ENCODE measurements around the gene UACA.

The UACA gene

DNA sequence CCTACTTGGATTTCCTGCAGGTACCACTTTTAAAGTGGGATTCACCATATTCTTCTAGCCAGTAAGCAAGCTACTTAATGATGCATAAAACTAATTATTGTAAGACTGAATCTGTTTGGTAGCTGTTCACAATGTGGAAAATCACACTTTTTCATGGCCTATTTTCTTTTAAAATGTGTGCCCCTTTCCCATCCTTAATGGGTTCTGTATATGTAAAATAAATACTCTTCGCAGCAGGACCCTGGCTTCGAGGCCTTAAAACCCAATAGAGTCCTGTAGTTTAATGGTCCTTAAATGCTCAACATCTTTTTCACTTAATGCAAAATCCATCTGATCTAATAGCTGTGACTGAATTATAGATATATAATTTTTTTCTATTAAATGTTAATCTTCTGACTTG is 111.0 kb downstream of the UACA start:
- DNase-seq: no peak

DNA sequence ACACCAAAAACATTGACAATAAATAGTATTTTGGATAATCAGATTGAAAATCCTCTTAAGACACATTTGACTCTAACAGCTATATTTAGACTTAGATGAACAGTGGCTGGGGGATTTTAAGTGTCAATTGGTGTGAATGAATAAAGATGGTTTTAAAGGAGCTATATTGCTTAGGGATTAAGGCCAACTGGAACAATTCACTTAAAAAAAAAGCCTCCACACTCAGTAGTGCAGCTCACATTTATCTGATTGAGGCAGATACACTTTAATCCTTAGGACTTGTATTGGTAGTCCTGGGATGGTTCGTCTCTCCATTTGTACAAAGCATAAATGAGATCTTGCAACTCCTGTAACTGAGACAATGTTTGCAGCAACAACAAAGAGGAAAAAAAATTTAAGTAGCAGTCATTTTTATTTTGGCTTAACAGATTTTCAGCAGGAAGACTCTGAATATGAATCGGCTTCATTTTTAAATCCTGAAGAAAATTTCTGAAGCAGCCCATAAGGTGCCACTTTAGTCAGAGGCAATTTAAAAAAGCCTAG is 112.0 kb downstream of the UACA start:
- DNase-seq: no peak

DNA sequence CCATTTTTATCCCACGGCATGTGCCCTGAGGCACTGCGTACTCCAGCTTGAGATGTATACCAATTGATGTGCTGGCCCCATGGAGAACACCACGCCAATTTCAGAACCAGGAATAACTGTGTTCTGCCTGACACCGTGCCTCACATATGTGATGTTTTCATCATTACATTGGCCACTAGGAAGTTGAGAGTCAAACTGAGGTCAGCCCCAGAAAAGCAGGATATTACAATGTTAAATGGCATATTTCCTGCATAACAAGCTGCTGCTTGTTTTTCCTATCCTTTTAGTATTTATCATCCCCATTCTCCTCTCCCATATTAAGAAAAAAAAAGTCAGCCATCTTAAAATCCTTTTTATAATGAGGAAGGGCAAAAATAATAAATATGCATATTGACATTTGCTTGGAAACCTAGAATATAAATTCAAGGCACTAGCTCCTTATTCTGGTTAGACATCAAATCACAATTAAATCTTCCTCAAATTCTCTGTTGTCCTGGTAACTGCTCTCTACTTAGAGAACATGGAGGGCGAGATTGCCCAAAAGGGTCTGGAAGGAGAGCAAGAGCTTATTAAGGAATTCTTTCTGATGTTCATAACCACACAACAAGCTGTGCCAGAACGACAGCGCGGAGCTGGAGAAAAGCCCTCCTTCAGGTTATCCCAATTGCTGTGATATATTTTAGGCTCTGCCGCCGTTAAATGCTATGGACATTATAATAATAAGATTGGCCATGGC is 112.6 kb downstream of the UACA start:
- DNase-seq: no peak

DNA sequence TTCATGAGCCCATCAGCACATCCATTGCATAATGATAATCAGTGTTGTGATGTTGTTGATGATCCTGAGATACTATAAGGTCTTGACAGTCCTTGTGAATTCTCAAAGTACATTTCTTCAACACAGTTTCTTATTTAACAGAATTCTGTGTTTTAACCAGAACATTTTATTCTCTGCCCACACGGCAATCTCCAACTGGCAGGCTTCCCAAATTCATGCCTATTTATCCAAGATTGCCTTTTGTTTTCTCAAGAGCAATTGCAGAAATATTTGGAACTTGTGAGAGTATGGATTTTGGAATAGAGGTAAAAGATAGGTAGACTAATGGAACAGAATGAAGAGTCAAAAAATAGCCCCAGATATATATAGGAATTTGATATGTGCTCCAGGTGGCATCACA is 116.0 kb downstream of the UACA start:
- no peak for DNase-seq

DNA sequence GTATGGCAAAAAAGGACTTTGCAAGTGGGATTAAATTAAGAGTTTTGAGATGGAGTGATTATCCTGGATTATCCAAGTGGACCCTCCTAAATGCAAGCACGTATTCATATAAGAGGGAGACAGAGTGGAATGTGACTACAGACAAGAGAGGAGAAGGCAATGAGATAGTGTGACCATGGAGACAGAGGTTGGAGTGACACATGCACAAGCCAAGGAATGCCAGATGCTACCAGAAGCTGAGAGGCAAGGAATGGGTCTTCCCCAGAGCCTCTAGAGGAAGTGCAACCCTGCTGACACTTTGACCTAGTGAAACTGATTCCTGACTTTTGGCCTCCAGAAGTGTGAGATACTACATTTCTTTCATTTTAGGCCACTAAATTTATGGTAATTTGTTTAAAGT is 117.2 kb downstream of the UACA start:
- no peak for DNase-seq

DNA sequence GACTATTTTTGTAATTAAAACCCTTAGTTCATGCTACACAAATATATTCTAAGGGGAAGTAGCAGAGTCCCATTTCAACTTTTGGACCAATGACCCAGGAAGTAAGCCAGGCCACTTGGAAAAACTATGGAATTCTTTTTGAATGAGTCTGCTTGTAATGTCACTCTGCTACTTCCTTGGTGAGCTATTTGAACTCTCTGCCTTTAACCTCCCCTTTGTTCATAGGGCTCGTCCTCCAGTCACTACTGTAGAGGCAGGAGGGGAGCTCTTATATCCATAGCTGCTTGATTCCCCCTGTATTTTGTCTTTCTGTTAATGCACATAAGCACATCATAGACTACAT is 119.6 kb downstream of the UACA start:
- no peak for DNase-seq

DNA sequence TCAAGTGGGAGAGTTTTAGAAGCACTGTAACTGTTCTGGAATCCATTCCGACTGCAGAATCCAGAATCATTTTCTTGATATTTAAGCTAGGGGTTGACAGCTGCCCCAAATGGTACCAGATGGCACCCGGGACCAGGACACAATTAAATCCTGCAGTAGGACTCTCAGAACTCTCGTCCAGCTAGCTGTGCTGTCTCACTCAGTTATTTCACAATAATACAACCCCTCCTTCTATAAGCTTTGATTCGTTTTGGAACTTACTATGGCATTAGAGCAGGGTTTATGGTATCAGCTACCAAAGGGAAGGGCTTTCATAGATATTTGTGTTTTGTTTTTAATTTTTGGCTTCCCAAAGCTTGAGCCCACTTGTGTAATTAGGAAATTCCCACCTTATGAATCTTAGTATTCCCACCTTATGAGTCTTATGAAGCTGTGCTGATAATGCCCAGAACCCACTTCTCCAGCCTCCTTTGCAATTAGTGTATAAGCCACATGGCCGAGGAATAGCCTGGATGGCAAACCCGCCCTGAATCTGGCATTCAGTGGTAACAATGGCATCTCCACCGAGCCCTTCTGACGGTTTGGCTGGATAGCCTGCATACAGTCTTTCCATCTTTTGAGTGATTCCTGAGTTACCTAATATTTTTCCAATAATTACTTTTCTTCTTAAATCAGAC is 120.1 kb downstream of the UACA start:
- no peak for DNase-seq

DNA sequence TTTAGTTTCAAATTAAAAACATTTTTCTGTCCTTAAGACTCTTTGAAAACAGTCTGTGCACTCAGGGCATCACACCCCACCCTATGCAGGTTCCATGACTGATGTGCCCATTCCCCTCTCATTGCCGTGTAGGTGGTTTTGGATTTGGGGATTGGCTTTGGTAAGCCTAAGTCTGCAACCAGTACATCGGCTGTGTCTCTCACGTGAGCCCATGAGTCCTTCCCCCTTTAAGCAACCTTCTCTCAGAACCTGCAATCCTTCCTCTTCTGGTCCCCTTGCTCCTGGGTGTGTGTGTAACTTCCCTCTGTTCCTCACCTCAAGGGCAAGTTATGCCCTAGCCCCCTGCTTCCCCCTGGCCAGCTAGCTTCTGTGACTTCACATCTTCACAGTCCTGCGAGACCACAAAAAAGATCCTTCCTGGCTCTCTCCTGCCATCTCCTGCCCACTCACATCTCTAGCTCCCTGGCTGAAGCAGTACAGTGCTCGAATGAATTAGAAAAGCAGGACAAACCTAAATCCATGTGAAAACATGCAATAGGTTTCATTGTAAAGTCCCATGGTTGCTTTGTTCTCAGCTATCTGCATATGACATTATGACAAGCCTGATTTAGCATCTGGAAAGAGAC is 126.7 kb downstream of the UACA start:
- DNase-seq: no peak

DNA sequence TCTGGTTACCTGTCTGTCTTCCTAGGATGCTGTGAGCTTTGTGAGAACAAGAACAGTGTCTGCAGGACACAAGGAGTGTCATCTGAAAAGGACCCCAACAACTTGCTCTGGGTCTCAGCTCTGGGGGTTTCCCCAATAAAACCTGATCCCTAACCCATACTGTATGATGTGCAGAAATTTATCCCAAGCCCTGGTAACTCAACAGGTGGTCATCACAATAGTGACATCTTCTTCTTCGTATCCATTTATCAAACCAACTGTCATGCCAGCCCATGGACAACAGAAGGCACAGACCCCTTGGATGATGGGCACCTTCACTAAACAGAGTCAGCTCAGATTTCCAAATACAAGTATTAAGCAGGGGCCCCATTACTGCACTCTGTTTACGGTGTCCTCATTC is 127.5 kb downstream of the UACA start:
- no peak for DNase-seq

DNA sequence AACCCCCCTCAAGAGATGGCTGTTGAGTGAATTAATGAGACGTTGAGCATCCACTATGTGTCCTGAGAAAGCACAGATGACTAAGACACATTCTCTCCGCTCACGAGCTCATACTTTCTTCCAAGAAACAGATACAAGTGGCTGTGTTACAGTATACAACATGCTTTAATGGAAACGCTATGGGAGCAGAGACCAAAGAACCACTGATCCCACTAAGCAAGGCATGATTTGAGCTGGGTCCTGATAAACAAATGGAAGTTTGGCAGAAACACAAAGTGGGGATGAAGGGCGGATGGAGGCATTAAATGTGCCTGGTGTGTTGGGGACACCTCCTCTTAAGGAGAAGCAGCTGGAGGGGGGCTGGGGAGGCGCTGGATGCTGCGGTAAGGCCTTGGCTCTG is 129.4 kb downstream of the UACA start:
- no peak for DNase-seq

DNA sequence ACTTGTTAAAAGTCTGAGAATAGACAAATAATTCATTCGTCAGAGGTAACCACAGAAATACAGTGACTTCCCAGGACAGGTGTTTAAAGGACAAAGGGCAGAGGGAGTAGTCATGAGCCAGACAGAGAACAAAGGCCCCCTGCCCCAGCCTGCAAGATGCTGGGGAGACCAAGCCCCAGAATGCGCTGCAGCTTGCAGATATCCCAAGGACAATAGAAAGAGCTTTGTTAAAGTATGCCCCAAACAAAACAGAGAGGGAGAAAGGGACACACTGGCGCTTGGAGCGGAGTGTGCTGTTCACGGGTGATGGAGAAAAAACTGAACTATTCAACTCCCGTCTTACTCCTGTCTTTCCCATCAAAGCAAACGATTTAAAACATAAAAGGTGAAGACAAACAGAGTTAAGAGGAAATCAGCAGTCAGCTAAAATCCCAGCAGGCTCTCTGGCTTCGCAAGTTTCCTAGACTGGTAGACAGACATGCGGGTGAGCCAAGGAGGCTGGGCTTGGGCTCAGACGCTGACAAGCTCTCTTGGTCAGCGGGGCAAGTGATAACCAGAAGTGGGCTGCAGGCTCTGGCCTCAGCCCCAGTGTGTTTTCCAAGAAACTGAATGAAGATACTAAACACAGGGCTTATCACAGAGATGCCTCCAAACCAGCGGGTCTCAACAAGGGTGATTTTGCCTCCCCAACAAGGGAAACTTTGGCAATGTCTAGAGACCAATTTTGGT is 130.1 kb downstream of the UACA start:
- no peak for DNase-seq

DNA sequence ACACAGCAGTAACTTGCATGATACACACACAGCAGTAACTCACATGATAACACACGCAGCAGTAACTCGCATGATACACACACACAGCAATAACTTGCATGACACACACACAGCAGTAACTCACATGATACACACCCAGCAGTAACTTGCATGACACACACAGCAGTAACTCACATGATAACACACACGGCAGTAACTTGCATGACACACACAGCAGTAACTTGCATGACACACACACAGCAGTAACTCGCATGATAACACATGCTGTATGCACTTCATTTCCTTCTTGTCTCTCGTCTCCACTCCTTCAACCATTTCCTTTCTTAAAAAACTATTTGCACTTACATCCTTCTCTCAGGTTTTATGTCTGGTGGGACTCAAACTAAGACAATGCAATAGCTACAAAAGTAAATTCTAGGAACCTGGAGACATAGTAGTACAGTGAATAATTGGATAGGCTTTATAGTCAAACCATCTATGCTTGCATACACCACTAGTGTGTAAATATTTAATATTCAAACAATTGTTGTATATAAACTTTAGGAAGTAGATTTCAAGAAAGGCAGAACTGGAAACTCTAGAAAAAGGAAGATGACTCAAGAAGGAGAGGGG is 130.8 kb downstream of the UACA start:
- DNase-seq: no peak

DNA sequence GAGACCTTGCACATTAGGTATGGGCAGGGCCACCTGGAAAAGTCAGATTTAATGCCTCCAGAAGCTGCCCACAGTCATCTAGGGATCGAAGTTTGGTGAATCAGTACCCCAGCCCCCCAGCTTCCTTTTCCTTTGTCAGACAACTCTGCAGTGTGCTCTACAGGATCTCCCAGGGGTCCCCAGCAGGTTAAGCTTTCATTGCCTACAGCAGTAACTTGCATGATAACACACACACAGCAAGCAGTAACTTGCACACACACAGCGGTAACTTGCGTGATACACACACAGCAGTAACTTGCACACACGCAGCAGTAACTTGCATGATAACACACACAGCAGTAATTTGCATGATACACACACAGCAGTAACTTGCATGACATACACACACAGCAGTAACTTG is 131.3 kb downstream of the UACA start:
- DNase-seq: no peak

DNA sequence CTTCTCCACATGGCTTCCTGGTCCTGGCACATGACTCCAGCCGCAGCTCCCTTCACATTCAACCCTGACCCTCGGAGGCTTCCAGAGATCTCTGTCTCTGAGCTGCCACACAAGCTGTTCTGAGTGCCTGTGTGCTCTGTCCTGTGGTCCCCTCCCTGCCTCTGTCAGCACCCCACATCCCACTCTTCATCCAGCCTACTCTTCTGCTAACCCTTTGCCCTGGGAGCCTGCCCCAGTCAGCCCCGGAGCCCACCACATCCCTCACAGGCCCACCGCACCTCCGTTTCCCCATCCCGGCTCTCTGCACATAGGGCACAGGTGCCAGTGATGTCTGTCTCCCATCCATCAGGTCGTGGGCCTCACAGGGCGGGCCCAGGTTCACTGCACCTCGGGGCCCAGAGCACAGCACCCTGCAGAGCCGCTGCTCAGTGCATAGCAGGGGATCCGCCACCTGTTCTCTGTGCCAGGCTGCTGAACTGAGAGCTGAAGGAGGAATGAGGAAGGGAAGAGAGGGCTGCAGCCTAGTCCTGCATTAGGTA is 133.6 kb downstream of the UACA start:
- DNase-seq: no peak

DNA sequence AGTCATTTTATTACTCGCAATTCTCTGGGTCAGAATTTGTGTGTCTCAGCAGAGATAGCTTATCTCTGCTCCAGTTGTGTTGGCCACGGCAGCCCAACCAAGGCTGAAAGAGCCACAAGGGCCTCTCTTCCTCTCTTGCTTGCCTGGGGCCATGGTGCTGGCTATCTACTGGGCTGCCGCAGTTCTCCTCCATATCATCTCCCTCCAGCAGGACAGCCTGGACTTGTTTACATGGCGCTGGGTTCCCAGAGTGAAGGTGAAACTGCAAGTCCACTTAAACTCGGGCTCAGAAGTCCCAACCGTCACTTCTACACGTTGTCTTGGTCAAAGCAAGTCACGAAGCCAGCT is 134.8 kb downstream of the UACA start:
- no peak for DNase-seq

DNA sequence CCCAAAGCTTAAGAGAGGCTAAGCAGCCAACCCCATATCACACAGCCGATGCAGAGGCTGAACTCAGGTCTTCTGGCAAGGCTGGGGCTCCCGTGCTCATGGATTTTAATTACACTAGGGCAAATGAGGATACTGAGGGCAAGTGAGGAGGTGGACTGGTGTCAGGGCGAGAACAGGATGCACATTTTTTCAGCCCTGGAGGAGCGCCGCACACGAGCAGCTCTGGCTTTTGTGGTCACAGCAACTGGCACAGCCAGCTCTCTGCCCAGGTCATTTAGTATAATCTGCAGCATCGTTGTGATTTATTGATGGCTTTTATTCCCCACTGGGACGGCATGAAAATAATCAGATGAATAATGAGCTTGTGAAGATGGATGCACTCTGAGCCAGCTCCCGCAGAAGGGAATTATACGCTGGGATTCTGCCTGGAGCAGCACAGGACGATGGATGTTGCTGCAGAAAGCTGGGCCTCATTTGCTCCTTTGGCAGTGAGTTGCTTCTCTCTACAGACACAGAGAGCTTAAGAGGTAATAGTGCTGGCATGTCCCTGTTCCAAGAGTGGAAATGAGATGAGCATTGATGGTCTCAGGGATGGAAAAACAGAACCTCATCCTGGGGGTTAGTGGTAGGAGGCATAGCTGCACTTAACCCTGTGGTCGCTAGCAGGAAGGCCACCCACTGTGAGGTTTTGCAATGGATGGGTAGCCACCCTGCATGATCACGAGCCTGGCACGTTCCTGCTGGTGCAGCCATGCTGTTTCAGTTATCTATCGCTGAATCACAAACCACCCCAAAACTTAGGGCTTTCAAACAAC is 135.4 kb downstream of the UACA start:
- DNase-seq: no peak

DNA sequence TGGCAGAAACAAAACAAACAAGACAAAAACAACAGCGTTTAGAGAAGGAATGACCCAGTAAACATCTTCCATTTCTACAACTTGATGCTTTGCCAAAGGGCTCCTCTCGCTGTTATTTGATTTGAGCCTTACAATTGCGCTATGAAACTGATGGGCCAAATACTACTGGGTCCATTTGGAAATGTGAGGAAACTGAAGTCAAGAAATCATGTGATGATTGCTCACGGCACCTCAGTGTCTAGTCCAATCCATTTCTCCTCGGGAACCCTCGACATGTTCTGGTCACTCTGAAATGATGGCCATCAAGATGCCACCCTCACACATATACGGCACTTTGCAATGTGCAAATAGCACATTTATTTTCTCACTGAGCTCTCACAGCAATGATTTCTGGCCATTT is 136.0 kb downstream of the UACA start:
- DNase-seq: no peak

DNA sequence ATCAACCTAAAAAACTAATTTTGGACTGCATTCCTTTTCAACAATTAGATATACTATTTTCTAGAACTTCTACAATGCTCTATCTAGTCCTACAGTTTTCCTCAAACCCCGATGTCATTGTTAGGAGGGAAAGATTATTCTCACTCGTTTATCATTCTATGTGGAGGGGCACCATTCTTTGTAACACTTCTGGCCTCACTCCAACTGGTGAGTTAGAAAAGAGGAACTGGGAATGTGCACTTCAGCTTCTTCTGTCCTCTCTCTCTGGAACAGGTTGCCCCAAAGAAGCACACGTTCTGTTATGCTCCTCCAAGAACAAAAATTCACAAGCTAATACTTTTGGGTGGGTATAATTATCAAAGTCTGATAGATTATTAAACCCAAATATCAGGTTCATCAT is 137.9 kb downstream of the UACA start:
- DNase-seq: no peak

DNA sequence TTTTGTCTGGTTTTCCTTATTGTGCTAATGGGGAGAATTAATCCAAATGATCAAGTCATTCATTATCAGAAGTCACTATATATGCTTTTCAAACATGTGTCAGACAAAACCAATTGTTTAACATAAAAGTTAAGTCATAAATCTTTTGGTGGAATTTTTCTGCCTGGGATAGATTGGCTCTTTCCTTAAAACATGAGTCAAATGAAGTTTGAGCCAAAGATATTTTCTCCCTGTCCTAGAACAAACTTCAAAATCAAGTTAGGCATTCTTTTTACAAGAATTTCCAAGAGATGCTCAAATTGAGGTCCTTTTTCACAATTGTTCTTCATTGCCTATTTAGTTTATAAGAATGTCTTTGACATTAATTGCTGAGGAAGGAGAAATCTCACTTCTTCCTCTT is 138.3 kb downstream of the UACA start:
- DNase-seq: no peak

DNA sequence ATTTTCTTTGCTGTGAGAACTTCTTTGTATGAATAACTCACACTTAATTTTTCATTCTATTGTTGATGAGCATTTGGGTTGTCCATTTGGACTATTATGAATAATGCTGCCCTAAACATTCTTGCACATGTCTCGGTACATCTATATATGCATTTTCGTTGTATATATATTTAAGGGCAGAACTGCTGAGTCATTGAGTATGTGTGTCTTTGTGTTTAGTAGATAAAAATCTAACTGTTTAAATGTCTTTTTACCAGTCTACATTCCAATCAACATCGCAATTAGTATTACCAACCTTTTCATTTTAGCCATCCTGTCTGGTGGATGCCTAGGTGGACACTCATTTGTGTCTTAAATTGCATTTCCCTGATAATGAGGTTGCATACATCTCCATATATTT is 144.4 kb downstream of the UACA start:
- DNase-seq: no peak

DNA sequence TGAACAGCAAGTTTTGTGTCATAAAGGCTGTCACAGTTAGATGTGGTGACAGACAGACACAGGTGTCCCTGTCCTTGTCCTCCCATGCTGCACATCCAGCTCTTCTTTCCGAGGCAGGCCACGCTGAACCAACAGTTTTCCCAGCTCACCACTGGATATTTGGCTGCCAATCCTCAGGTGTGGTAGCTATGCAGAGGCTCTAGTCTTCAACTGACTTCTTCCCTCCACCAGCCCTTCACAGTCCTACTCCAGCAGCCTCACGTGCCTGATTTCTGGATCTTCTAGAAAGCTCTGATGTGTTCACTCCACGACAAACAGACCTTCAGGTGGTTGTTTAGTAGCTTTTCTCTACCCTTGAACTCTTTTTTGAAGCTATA is 145.5 kb downstream of the UACA start:
- DNase-seq: no peak

Data from activated effector memory CD4-positive, alpha-beta T cell treated with Interleukin-2 at 50 U/mL for 16 hours (primary cell).